Calu3 (cell line): ENCODE measurements around the gene RHBDD2. TPM values are rescaled to one million over a fixed set of nuclear protein-coding genes. Genes with fewer than 3 reads are reported as not detected.
"Not testable (repeated sequence)": the region's sequence is repeated elsewhere in the genome, so short reads cannot be mapped to it uniquely, and the experiment has no call there.

ENCODE experiments used
- BruUV-seq: library from RNA; stranded (reverse); fragments of 400-500 nt; replicated peaks from 2 replicates; lab custom pipeline; 2021; lab: Mats Ljungman, UMichigan
- CTCF ChIA-PET: fragments of 300-600 bp; sonication (Branson Sonifier 250); formaldehyde crosslinking; loops from one replicate; lab custom pipeline; 2022; ENCODE audit warnings: antibody characterized with exemption; lab: Charles Lee
- DNase-seq: peaks from one replicate; pipeline ENCODE4 v3.0.0; 2022
- H3K27ac Mint-ChIP-seq: one replicate; pipeline ENCODE4 v1.8.0; 2022; ENCODE audit warnings: mixed read lengths; ENCODE audit not compliant: unreplicated experiment
- H3K27me3 Mint-ChIP-seq: one replicate; pipeline ENCODE4 v1.8.0; 2022; ENCODE audit warnings: mixed read lengths; ENCODE audit not compliant: unreplicated experiment
- H3K36me3 Mint-ChIP-seq: one replicate; pipeline ENCODE4 v1.8.0; 2022; ENCODE audit warnings: mild to moderate bottlenecking, moderate library complexity, mixed read lengths; ENCODE audit not compliant: insufficient read depth, unreplicated experiment
- H3K4me1 Mint-ChIP-seq: one replicate; pipeline ENCODE4 v1.8.0; 2022; ENCODE audit warnings: mild to moderate bottlenecking, low read depth, mixed read lengths; ENCODE audit not compliant: unreplicated experiment
- H3K4me3 Mint-ChIP-seq: one replicate; pipeline ENCODE4 v1.8.0; 2022; ENCODE audit warnings: mild to moderate bottlenecking, low read depth, moderate library complexity, mixed read lengths; ENCODE audit not compliant: unreplicated experiment
- H3K9me3 Mint-ChIP-seq: one replicate; pipeline ENCODE4 v1.8.0; 2022; ENCODE audit warnings: low read depth, mixed read lengths; ENCODE audit not compliant: unreplicated experiment
- intact Hi-C: fragments of 100-400 bp; cut with micrococcal nuclease; formaldehyde crosslinking; loops from one replicate; pipeline ENCODE4 v1.10.0; 2022; ENCODE audit not compliant: unreplicated experiment
- total RNA-seq: library from RNA; stranded (reverse); gene quantifications from 2 replicates; pipeline ENCODE4 v1.2.3, GENCODE V29; 2022
- TF ChIP-seq, protein P1 (sequence below): fragments of 200-600 bp; IDR thresholded peaks from one replicate; pipeline ENCODE4 v1.8.0; 2022; ENCODE audit warnings: antibody characterized with exemption; ENCODE audit not compliant: unreplicated experiment

Gene RHBDD2
- total RNA-seq, 1 experiment from 2014 or later = 35.3 TPM

DNA sequence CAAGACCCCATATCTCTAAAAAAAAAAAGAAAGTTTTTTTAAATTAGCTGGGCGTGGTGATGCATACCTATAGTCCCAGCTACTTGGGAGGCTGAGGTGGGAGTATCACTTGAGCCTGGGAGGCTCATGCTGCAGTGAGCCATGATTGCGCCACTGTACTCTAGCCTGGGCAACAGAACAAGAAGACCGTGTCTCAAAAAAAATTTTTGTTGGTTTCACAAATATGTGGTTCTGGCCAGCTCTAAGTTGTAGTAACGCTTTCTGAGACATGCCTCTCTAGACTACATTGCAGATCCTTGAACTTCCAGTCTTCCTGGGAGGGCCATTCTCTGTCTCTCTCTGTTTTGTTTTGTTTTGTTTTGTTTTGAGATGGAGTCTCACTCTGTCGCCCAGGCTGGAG is 24.6 kb upstream of the RHBDD2 start:
- DNase-seq = no peak
- no peaks in the 10 kb centered on the region for H3K4me1 Mint-ChIP-seq
- H3K9me3 Mint-ChIP-seq = peaks cover 2% of the 10 kb centered on the region
- H3K36me3 Mint-ChIP-seq = no peaks in the 10 kb centered on the region
- CTCF ChIA-PET = no interaction called here
- intact Hi-C loops = no loop called here
- peaks cover 13% of the 10 kb centered on the region for H3K27me3 Mint-ChIP-seq
- TF ChIP-seq, protein P1, sequence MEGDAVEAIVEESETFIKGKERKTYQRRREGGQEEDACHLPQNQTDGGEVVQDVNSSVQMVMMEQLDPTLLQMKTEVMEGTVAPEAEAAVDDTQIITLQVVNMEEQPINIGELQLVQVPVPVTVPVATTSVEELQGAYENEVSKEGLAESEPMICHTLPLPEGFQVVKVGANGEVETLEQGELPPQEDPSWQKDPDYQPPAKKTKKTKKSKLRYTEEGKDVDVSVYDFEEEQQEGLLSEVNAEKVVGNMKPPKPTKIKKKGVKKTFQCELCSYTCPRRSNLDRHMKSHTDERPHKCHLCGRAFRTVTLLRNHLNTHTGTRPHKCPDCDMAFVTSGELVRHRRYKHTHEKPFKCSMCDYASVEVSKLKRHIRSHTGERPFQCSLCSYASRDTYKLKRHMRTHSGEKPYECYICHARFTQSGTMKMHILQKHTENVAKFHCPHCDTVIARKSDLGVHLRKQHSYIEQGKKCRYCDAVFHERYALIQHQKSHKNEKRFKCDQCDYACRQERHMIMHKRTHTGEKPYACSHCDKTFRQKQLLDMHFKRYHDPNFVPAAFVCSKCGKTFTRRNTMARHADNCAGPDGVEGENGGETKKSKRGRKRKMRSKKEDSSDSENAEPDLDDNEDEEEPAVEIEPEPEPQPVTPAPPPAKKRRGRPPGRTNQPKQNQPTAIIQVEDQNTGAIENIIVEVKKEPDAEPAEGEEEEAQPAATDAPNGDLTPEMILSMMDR = no peak
- H3K27ac Mint-ChIP-seq = no peak overlapping the region
- no peak overlapping the region for H3K4me3 Mint-ChIP-seq
- BruUV-seq = no TSS peak

DNA sequence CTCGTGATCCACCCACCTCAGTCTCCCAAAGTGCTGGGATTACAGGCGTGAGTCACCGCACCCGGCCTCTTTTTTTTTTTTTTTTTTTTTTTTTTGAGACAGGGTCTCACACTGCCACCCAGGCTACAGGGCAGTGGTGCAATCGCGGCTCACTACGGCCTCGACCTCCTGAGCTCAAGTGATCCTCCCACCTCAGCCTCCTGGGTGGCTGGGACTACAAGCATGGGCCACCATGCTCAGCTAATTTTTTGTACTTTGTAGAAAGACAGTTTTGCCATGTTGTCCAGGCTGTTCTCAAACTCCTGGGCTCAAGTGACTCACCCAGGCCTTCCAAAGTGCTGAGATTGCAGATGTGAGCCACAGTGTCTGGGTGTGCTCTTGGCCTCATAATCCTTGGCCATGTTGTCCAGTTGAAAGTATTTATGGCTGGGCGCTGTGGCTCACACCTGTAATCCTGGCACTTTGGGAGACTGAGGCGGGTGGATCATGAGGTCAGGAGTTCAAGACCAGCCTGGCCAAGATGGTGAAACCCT is 24.0 kb upstream of the RHBDD2 start:
- BruUV-seq, H3K4me3 Mint-ChIP-seq, H3K36me3 Mint-ChIP-seq, DNase-seq, H3K27ac Mint-ChIP-seq, H3K4me1 Mint-ChIP-seq, H3K9me3 Mint-ChIP-seq, intact Hi-C loops, CTCF ChIA-PET: not testable (repeated sequence)
- H3K27me3 Mint-ChIP-seq = peaks cover 15% of the 10 kb centered on the region

GRCh38 chr7:75856536-75856935 is 22.3 kb upstream of the RHBDD2 start:
- no peak overlapping the region for H3K27ac Mint-ChIP-seq
- CTCF ChIA-PET = interaction anchor here (0.5 kb wide), 1 partner anchor 404 kb away, joined by 6 read pairs; no protein-coding TSS in a partner anchor
- TF ChIP-seq, protein P1 = no peak

DNA sequence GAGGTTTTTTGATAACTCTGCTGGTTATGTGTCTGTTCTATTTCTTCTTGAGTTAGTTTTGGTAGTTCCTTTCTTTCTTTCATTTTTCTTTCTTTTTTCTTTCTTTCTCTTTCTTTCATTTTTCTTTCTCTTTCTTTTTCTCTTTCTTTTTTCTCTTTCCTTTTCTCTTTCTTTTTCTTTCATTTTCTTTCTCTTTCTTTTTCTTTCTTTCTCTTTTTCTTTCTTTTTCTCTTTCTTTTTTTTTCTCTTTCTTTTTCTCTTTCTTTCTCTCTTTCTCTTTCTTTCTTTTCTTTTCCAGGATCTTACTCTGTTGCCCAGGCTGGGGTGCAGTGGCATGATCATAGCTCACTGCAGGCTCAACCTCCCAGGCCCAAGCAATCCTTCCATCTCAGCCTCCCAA is 20.4 kb upstream of the RHBDD2 start:
- TF ChIP-seq, protein P1 = no peak
- peaks cover 15% of the 10 kb centered on the region for H3K27me3 Mint-ChIP-seq
- DNase-seq = no peak
- no peaks in the 10 kb centered on the region for H3K36me3 Mint-ChIP-seq
- no peak overlapping the region for H3K27ac Mint-ChIP-seq
- intact Hi-C loops = no loop called here
- no TSS peak for BruUV-seq
- no peak overlapping the region for H3K4me3 Mint-ChIP-seq
- no peaks in the 10 kb centered on the region for H3K4me1 Mint-ChIP-seq
- H3K9me3 Mint-ChIP-seq = peaks cover 2% of the 10 kb centered on the region
- CTCF ChIA-PET = no interaction called here

More at GRCh38 chr7:75856536-75856935, 22.3 kb upstream of the RHBDD2 start:
- BruUV-seq = no TSS peak
- Mint-ChIP-seq H3K36me3 (no peaks in the 10 kb centered on the region), H3K4me1 (no peaks in the 10 kb centered on the region), H3K9me3 (peaks cover 2% of the 10 kb centered on the region), H3K4me3 (no peak overlapping the region), H3K27me3 (peaks cover 15% of the 10 kb centered on the region)
- DNase-seq = no peak
- intact Hi-C loops = no loop called here

DNA sequence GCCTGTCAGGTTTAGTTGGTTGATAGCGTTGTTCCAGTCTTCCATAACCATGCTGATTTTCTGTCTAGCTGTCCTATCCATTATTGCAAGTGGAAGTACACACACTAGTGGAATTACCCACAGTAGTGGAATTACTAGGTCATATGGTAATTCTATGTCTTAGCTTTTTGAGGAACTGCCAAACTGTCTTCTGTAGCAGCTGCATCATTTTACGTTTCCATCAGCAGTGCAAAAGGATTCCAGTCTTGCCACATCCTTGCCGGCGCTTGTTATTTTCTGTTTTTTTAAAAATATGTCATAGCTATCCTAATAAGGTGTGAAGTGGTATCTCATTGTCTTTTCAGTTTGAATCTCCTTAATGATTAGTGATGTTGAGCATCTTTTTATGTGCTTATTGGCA is 17.2 kb upstream of the RHBDD2 start:
- CTCF ChIA-PET = interaction anchor here (0.6 kb wide), 1 partner anchor 53 kb away, joined by 3 read pairs; no protein-coding TSS in a partner anchor
- Mint-ChIP-seq H3K4me3 (no peak overlapping the region), H3K4me1 (no peaks in the 10 kb centered on the region), H3K27ac (no peak overlapping the region), H3K9me3 (peaks cover 2% of the 10 kb centered on the region), H3K27me3 (peaks cover 15% of the 10 kb centered on the region), H3K36me3 (no peaks in the 10 kb centered on the region)
- BruUV-seq = no TSS peak
- TF ChIP-seq, protein P1 = no peak
- intact Hi-C loops = no loop called here
- DNase-seq = no peak

- H3K9me3 Mint-ChIP-seq, H3K4me1 Mint-ChIP-seq, H3K27ac Mint-ChIP-seq, H3K4me3 Mint-ChIP-seq, H3K27me3 Mint-ChIP-seq, H3K36me3 Mint-ChIP-seq, BruUV-seq, intact Hi-C loops, DNase-seq: not testable (repeated sequence)
- CTCF ChIA-PET = interaction anchor here (1.1 kb wide), 1 partner anchor 156 kb away, joined by 5 read pairs; no protein-coding TSS in a partner anchor
These were observed 14.6 kb upstream of the RHBDD2 start for GRCh38 chr7:75864251-75864650.
